ENCODE results near the gene PPFIBP2. TPM values are rescaled to one million over a fixed set of nuclear protein-coding genes. Genes with fewer than 3 reads are reported as not detected.

Gene PPFIBP2
- total RNA-seq, 4 donors from 2014 or later: 64.3 to 91.9 (median 71.6) TPM

DNA sequence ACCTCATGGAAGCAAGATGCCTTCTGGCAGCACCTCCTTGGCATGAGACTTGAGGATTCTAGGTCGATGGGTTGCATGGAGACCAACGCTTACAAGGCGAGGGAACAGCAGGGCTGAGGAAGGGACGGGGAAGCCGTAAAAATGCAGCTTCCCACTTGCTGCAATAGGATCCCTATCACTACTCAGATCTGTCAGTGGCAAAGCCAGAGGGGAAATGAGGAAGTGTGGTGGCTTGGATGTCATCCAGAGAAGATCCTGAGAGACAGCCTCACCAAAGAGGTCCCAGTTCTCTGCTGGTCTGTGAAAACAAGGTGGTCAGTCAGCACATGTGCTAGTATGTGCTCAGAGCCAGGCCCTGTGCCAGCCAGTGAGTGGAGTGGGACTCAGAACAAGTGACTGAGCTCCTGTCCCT lies 137.3 kb downstream of the PPFIBP2 start:
- no peak for DNase-seq
- WGBS, 2 donors: 85 to 91% methylated on average over 5 of the region's 5 CpGs
- H3K36me3 ChIP-seq: peaks cover 67 to 68% of the 10 kb centered on the region in 2 donors
- H3K4me1 ChIP-seq: no peaks in the 10 kb centered on the region
- no peak overlapping the region for H3K4me3 ChIP-seq (replicated peaks in 1 of 3)
- intact Hi-C loops (cut with DNase I): loop anchor here (5.0 kb wide), 1 partner anchor 84 kb away; no protein-coding TSS in a partner anchor
- no peaks in the 10 kb centered on the region for H3K27me3 ChIP-seq
- no peak for TF ChIP-seq POLR2A (IDR thresholded peaks at IDR 0.05)
- TF ChIP-seq, protein P1, sequence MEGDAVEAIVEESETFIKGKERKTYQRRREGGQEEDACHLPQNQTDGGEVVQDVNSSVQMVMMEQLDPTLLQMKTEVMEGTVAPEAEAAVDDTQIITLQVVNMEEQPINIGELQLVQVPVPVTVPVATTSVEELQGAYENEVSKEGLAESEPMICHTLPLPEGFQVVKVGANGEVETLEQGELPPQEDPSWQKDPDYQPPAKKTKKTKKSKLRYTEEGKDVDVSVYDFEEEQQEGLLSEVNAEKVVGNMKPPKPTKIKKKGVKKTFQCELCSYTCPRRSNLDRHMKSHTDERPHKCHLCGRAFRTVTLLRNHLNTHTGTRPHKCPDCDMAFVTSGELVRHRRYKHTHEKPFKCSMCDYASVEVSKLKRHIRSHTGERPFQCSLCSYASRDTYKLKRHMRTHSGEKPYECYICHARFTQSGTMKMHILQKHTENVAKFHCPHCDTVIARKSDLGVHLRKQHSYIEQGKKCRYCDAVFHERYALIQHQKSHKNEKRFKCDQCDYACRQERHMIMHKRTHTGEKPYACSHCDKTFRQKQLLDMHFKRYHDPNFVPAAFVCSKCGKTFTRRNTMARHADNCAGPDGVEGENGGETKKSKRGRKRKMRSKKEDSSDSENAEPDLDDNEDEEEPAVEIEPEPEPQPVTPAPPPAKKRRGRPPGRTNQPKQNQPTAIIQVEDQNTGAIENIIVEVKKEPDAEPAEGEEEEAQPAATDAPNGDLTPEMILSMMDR (IDR thresholded peaks at IDR 0.05): no peak
- no peak overlapping the region for H3K27ac ChIP-seq
- H3K9me3 ChIP-seq: no peaks in the 10 kb centered on the region

DNA sequence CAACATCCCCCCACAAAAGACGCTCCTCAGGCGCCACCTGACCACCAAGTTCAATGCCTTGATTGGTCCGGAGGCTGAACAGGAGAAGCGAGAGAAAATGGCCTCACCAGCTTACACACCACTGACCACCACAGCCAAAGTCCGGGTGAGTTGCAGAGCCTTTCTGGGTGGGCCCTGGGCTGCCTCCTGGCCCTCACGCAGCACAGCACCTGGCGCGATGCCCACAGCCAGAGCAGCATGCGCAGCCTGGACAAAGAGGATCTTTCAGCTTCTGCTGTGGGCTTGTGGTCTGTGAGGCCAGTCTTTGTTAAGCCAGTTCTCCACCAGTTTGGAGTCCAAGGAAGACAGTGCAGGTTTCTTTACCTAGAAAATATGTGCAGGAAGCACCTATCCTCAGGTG lies 137.9 kb downstream of the PPFIBP2 start:
- no peaks in the 10 kb centered on the region for H3K9me3 ChIP-seq
- intact Hi-C loops (cut with DNase I): loop anchor here (5.0 kb wide), 1 partner anchor 84 kb away; no protein-coding TSS in a partner anchor
- DNase-seq: no peak
- H3K27me3 ChIP-seq: no peaks in the 10 kb centered on the region
- H3K27ac ChIP-seq: no peak overlapping the region
- H3K4me3 ChIP-seq (replicated peaks in 1 of 3): no peak overlapping the region
- H3K4me1 ChIP-seq: no peaks in the 10 kb centered on the region
- WGBS, 2 donors: 88 to 94% methylated on average over 8 to 9 of the region's 9 CpGs
- TF ChIP-seq, protein P1 (IDR thresholded peaks at IDR 0.05): no peak
- TF ChIP-seq POLR2A (IDR thresholded peaks at IDR 0.05): no peak
- peaks cover 67 to 72% of the 10 kb centered on the region in 2 donors for H3K36me3 ChIP-seq

DNA sequence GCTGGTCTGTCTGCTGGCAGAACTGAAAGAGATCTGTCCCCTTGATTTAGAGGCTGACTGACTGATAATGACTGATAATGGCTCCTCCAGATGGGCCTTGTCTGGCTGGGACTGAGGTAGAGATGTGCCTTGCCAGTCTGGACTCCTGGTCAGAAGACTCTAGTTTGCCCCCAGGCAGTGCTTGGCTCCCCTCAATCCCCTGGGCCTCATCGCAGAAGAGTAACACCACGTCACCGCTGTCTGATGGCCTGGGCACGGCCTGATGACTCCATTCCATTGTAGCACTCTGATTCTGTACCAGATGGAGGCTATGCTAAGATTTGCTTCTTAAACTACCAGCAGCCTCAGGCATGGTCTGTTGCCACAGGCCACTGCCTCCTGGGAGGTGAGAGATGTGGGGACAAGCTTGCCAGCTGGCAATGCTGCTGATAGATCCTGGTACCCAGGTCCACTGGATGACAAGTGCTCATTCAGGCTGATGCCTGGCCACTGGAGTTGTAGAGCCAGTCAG lies 140.5 kb downstream of the PPFIBP2 start:
- intact Hi-C loops (cut with DNase I): loop anchor here (5.0 kb wide), 1 partner anchor 87 kb away; no protein-coding TSS in a partner anchor
- WGBS, 2 donors: 93 to 96% methylated on average over 4 of the region's 4 CpGs
- H3K4me1 ChIP-seq: no peaks in the 10 kb centered on the region
- H3K27ac ChIP-seq: no peak overlapping the region
- TF ChIP-seq, protein P1 (IDR thresholded peaks at IDR 0.05): no peak
- no peak for TF ChIP-seq POLR2A (IDR thresholded peaks at IDR 0.05)
- H3K27me3 ChIP-seq: no peaks in the 10 kb centered on the region
- no peak overlapping the region for H3K4me3 ChIP-seq (replicated peaks in 1 of 3)
- peak; percentile 47 to 69 for DNase-seq
- no peaks in the 10 kb centered on the region for H3K9me3 ChIP-seq
- peaks cover 62 to 68% of the 10 kb centered on the region in 2 donors for H3K36me3 ChIP-seq

DNA sequence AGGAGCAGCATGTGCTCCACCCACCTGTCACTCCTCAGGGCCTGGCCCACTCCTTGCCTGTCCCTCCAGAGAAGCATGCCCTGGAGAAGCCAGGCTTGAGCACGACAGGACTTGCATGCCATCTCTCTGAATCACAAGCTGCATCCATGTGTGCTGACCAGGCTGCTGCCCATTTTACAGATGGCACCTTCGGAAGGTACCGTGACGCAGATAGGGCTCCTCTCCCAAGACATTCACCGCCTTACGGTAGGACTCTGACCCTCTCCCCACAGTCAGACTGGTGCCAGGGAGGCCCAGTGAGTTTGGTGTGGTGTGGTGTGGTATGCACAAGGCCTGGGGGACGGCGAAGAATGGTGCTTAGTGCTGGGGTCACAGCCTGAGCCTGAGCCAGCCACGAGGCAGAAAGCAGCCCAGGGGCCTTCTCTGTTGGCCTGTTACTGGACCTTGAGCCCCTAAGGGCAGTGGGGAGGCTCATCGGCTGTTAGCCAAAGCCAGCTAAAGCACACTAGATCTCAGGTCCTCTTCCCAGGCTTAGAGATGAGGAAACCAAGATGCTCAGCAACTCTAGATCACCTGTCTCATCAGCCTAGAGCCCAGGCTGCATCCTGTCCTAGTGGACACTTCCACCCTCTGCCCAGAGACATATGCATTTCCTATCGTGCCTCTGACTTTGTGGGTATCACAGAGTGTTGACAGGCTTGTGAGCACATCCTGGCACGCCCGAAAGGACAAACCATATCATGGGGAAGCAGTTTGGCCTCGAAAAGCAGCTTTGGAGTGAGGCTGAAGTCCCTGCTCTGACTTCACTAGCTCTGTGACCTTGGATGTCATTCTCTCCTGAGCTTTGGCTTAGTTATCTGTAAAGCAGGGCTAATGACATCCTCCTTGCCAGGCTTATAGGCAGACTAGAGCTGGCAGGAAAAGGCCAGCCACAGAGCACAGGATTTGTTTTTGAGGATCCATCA lies 141.7 kb downstream of the PPFIBP2 start:
- 85 to 93% methylated on average over 12 to 13 of the region's 14 CpGs for WGBS, 2 donors
- H3K36me3 ChIP-seq: peaks cover 50 to 55% of the 10 kb centered on the region in 2 donors
- DNase-seq: no peak

More for the DNA sequence above, 141.7 kb downstream of the PPFIBP2 start:
- intact Hi-C loops (cut with DNase I): no loop called here
- Histone ChIP-seq H3K4me3 (replicated peaks in 1 of 3) (no peak overlapping the region), H3K27ac (no peak overlapping the region), H3K4me1 (no peaks in the 10 kb centered on the region), H3K27me3 (no peaks in the 10 kb centered on the region), H3K9me3 (no peaks in the 10 kb centered on the region)
- TF ChIP-seq, protein P1 (IDR thresholded peaks at IDR 0.05): no peak

Measured in thyroid gland (tissue), 4 donors.